HG03571 (cell line): Measurements from ENCODE around the gene KAT2A.

Experiments used
- ATAC-seq: cut with Tn5 transposase; IDR thresholded peaks from one replicate; pipeline ENCODE4 v1.9.1; 2021; ENCODE audit not compliant: unreplicated experiment

Gene KAT2A

GRCh38 chr17:42065201-42065600, 56.0 kb downstream of the KAT2A start:
- ATAC-seq = no peak
